Suprapubic skin (tissue), 4 donors: ENCODE results near the gene NFYC.

ENCODE experiments used
- CTCF ChIP-seq, 2 donors: fragments of 200-600 bp in 1 of 2; fragments of 450-650 bp in 1 of 2; sonication (generic) in 1 of 2; IDR thresholded peaks; one replicate each; pipeline ENCODE4 v1.5.1; 2016 to 2019; ENCODE audit warnings: antibody characterized with exemption in 2 of 2, mild to moderate bottlenecking in 1 of 2, moderate library complexity in 1 of 2
- EP300 ChIP-seq: sonication (generic); formaldehyde crosslinking; IDR thresholded peaks from one replicate; pipeline ENCODE4 v1.6.1; 2017; ENCODE audit warnings: antibody characterized with exemption
- POLR2AphosphoS5 ChIP-seq, 3 donors: sonication (generic); formaldehyde crosslinking; IDR thresholded peaks; one replicate each; pipeline ENCODE4 v1.6.1; 2017; ENCODE audit warnings: antibody characterized with exemption in 3 of 3

GRCh38 chr1:40808909-40809308 lies 117.4 kb downstream of the NFYC start:
- TF ChIP-seq CTCF (IDR thresholded peaks at IDR 0.05) (no peak), EP300 (no peak), POLR2AphosphoS5 (IDR thresholded peaks at IDR 0.05) (no peak)
